Liver (tissue), 9 donors: ENCODE data around the gene RNLS. TPM values are rescaled to one million over a fixed set of nuclear protein-coding genes. Genes with fewer than 3 reads are reported as not detected.

Source experiments
- DNase-seq: peaks from one replicate; pipeline ENCODE4 v3.0.0-alpha.2; 2017; ENCODE audit warnings: low spot score
- H3K27ac ChIP-seq, 2 donors: one replicate each; pipeline ENCODE4 v1.7.0; 2013; ENCODE audit warnings: inconsistent platforms in 2 of 2, low read length in 2 of 2, control low read depth in 1 of 2, low read depth in 1 of 2, mild to moderate bottlenecking in 1 of 2
- H3K27me3 ChIP-seq, 4 donors: one replicate each; pipeline versions ENCODE4 v1.6.1 to v1.7.0; 2013; ENCODE audit warnings: low read length in 3 of 4, inconsistent platforms in 1 of 4, mild to moderate bottlenecking in 1 of 4, moderate library complexity in 1 of 4; ENCODE audit not compliant: control insufficient read depth in 4 of 4, insufficient read depth in 4 of 4
- H3K36me3 ChIP-seq, 4 donors: one replicate each; pipeline versions ENCODE4 v1.6.1 to v1.7.0; 2013; ENCODE audit warnings: low read length in 3 of 4, mild to moderate bottlenecking in 3 of 4, low read depth in 1 of 4, moderate library complexity in 1 of 4; ENCODE audit not compliant: control insufficient read depth in 4 of 4, insufficient read depth in 3 of 4
- H3K4me1 ChIP-seq, 4 donors: one replicate each; pipeline versions ENCODE4 v1.6.1 to v1.7.0; 2013; ENCODE audit warnings: low read length in 3 of 4, mild to moderate bottlenecking in 3 of 4, moderate library complexity in 1 of 4; ENCODE audit not compliant: control insufficient read depth in 4 of 4, insufficient read depth in 4 of 4
- H3K4me3 ChIP-seq, 3 donors: one replicate each; pipeline versions ENCODE4 v1.6.1 to v1.7.0; 2013; ENCODE audit warnings: low read length in 3 of 3, control low read depth in 1 of 3, low read depth in 1 of 3, mild to moderate bottlenecking in 1 of 3
- H3K9ac ChIP-seq, 2 donors: one replicate each; pipeline ENCODE4 v1.7.0; 2013; ENCODE audit warnings: low read length in 2 of 2, mild to moderate bottlenecking in 2 of 2, moderate library complexity in 2 of 2, control low read depth in 1 of 2, low read depth in 1 of 2
- H3K9me3 ChIP-seq, 4 donors: one replicate each; pipeline versions ENCODE4 v1.6.1 to v1.7.0; 2013; ENCODE audit warnings: low read length in 3 of 4; ENCODE audit not compliant: control insufficient read depth in 4 of 4
- EGR1 ChIP-seq, 2 donors: IDR thresholded peaks; 2 replicates each; pipeline ENCODE4 v1.6.1; 2016 to 2018; ENCODE audit warnings: antibody characterized with exemption in 2 of 2, low read depth in 2 of 2
- FOXA1 ChIP-seq: IDR thresholded peaks from 2 replicates; pipeline ENCODE4 v1.6.1; 2016; ENCODE audit warnings: antibody characterized with exemption
- FOXA2 ChIP-seq: IDR thresholded peaks from 2 replicates; pipeline ENCODE4 v1.6.1; 2016; ENCODE audit warnings: antibody characterized with exemption
- GABPA ChIP-seq, 2 donors: IDR thresholded peaks in 1 of 2; conservative IDR thresholded peaks in 1 of 2; 2 replicates each; pipeline ENCODE4 v1.6.1; 2016; ENCODE audit warnings: antibody characterized with exemption in 2 of 2, mild to moderate bottlenecking in 1 of 2, moderate library complexity in 1 of 2
- HNF4A ChIP-seq, 2 donors: conservative IDR thresholded peaks; 2 replicates each; pipeline ENCODE4 v1.6.1; 2016; ENCODE audit warnings: antibody characterized with exemption in 2 of 2, mild to moderate bottlenecking in 2 of 2
- HNF4G ChIP-seq: IDR thresholded peaks from 2 replicates; pipeline ENCODE4 v1.6.1; 2016; ENCODE audit warnings: antibody characterized with exemption
- JUND ChIP-seq, 2 donors: IDR thresholded peaks; 2 replicates each; pipeline ENCODE4 v1.6.1; 2016; ENCODE audit warnings: antibody characterized with exemption in 2 of 2
- NR2F2 ChIP-seq: IDR thresholded peaks from 2 replicates; pipeline ENCODE4 v1.6.1; 2016; ENCODE audit warnings: antibody characterized with exemption
- RAD21 ChIP-seq, 2 donors: IDR thresholded peaks; 2 replicates each; pipeline ENCODE4 v1.6.1; 2016; ENCODE audit warnings: antibody characterized with exemption in 2 of 2, mild to moderate bottlenecking in 2 of 2
- RXRA ChIP-seq, 2 donors: IDR thresholded peaks; 2 replicates each; pipeline ENCODE4 v1.6.1; 2017 to 2018; ENCODE audit warnings: antibody characterized with exemption in 2 of 2, mild to moderate bottlenecking in 1 of 2
- SP1 ChIP-seq: IDR thresholded peaks from 2 replicates; pipeline ENCODE4 v1.6.1; 2018; ENCODE audit warnings: antibody characterized with exemption, mild to moderate bottlenecking
- TAF1 ChIP-seq: conservative IDR thresholded peaks from 2 replicates; pipeline ENCODE4 v1.6.1; 2016; ENCODE audit warnings: antibody characterized with exemption, mild to moderate bottlenecking
- YY1 ChIP-seq: IDR thresholded peaks from 2 replicates; pipeline ENCODE4 v1.6.1; 2016; ENCODE audit warnings: antibody characterized with exemption, mild to moderate bottlenecking
- WGBS: extraction: QIAGEN DNeasy Blood & Tissue Kit; methylation state at CpG from one replicate; pipeline ENCODE4 v1.1.7; 2013; 5-methylcytosine and 5-hydroxymethylcytosine counted together
- polyA plus RNA-seq, 2 donors: library from polyadenylated mRNA; stranded (reverse) in 1 of 2; unstranded in 1 of 2; fragments of 200-250 nt in 1 of 2; fragments of >200 nt in 1 of 2; fragmentation: Nextera tagmentation in 1 of 2; extraction: Ambion mirVana in 1 of 2; gene quantifications; one replicate each; pipeline versions ENCODE4 v1.2.1 to v1.2.3, GENCODE V29; 2013 to 2015
- total RNA-seq, 2 donors: library from RNA; depleted of rRNA; stranded (reverse); fragments of >200 nt; gene quantifications; one replicate each; pipeline ENCODE4 v1.2.3, GENCODE V29; 2014
- TF ChIP-seq, protein P1 (sequence below): IDR thresholded peaks from 2 replicates; pipeline ENCODE4 v1.6.1; 2016; ENCODE audit warnings: antibody characterized with exemption
- TF ChIP-seq, protein P2 (sequence below): IDR thresholded peaks from 2 replicates; pipeline ENCODE4 v1.6.1; 2016; ENCODE audit warnings: antibody characterized with exemption
- TF ChIP-seq, protein P3 (sequence below): fragments of 150-350 bp; IDR thresholded peaks from 2 replicates; pipeline ENCODE4 v1.5.1; 2017; ENCODE audit warnings: improper control_type of control experiment, low read depth, low read length; ENCODE audit not compliant: missing input control
- TF ChIP-seq, protein P4 (sequence below): IDR thresholded peaks from 2 replicates; pipeline ENCODE4 v1.6.1; 2016; ENCODE audit warnings: antibody characterized with exemption
- TF ChIP-seq, protein P5 (sequence below): IDR thresholded peaks from 2 replicates; pipeline ENCODE4 v1.6.1; 2016; ENCODE audit warnings: antibody characterized with exemption, mild to moderate bottlenecking
- donor health status: healthy.
- donor health status: healthy.
- donor health status: healthy.
- donor health status: healthy.
- donor health status: healthy.

Gene RNLS
- total and polyA plus RNA-seq, 4 donors, result 4.1 to 12.4 (median 7.5) TPM

DNA sequence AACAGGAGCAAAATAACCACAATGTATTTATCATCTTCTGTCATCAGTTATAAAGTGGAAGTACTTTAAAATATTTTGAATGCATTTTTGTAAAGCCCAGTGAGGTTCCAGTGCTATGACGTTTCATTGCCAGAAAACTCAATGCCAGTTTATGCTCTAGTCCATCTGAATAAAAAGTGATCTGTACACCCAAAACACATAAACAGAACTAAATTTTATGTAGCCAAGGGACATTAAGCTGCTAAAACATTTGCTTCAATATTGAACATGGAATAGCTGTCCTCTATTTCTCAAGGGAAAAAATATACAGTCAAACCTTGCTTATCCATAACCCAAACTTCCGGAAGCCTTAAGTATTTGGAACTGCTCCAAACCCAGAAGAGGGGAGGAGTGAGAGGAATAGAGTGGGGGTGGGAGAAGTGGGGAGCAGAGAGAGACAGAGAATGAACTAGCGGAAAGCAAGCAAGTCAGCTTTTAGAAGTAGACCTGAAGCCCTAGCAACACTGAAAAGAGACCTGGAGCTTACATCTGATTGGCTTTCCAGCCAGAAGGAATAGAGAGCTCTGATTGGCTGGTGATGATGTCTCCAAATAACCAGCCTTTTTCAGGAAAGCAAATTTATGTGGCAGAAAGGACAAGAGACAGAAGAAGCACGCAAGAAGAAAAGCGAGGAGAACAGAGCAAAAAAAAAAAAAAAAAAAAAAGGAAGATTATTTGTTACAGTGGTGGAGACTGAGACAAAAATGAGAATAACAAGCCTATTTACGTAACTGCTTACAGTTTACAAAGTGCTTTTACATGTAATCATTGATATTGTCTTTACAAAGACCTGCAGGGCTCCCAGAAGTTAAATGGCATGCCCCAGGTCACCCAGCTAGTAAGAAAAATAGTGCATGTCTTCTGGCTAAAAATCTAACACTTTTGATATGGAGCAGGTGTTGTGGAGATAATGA is 196.0 kb downstream of the RNLS start:
- Histone ChIP-seq H3K9ac (peak overlapping the region; percentile 75 to 83), H3K27ac (peak overlapping the region; percentile 68 to 90), H3K4me1 (peaks cover 8 to 51% (median 31%) of the 10 kb centered on the region in 4 donors), H3K4me3 (peak overlapping the region in 2 of 3 donors; percentile 10 to 21), H3K9me3 (no peaks in the 10 kb centered on the region), H3K36me3 (no peaks in the 10 kb centered on the region), H3K27me3 (no peaks in the 10 kb centered on the region)
- 7% methylated on average over 6 of the region's 6 CpGs for WGBS
- TF ChIP-seq EGR1 (IDR thresholded peaks at IDR 0.05; ENCODE audit: low read depth in 2 of 2), result no peak
- TF ChIP-seq SP1, result peak; percentile 69
- TF ChIP-seq YY1, result no peak
- TF ChIP-seq JUND (IDR thresholded peaks at IDR 0.05), result peak in 1 of 2 donors; percentile 29
- peak in 1 of 2 donors; percentile 18 for TF ChIP-seq RXRA (IDR thresholded peaks at IDR 0.05)
- no peak for TF ChIP-seq FOXA1
- no peak for TF ChIP-seq NR2F2
- peak in 1 of 2 donors; percentile 46 for TF ChIP-seq HNF4A (conservative IDR thresholded peaks at IDR 0.05)
- TF ChIP-seq, protein P1, sequence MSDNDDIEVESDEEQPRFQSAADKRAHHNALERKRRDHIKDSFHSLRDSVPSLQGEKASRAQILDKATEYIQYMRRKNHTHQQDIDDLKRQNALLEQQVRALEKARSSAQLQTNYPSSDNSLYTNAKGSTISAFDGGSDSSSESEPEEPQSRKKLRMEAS, result peak; percentile 16
- TF ChIP-seq RAD21 (IDR thresholded peaks at IDR 0.05), result peak in 1 of 2 donors; percentile 49
- TF ChIP-seq, protein P2, sequence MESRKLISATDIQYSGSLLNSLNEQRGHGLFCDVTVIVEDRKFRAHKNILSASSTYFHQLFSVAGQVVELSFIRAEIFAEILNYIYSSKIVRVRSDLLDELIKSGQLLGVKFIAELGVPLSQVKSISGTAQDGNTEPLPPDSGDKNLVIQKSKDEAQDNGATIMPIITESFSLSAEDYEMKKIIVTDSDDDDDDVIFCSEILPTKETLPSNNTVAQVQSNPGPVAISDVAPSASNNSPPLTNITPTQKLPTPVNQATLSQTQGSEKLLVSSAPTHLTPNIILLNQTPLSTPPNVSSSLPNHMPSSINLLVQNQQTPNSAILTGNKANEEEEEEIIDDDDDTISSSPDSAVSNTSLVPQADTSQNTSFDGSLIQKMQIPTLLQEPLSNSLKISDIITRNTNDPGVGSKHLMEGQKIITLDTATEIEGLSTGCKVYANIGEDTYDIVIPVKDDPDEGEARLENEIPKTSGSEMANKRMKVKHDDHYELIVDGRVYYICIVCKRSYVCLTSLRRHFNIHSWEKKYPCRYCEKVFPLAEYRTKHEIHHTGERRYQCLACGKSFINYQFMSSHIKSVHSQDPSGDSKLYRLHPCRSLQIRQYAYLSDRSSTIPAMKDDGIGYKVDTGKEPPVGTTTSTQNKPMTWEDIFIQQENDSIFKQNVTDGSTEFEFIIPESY, result no peak
- TF ChIP-seq, protein P3, sequence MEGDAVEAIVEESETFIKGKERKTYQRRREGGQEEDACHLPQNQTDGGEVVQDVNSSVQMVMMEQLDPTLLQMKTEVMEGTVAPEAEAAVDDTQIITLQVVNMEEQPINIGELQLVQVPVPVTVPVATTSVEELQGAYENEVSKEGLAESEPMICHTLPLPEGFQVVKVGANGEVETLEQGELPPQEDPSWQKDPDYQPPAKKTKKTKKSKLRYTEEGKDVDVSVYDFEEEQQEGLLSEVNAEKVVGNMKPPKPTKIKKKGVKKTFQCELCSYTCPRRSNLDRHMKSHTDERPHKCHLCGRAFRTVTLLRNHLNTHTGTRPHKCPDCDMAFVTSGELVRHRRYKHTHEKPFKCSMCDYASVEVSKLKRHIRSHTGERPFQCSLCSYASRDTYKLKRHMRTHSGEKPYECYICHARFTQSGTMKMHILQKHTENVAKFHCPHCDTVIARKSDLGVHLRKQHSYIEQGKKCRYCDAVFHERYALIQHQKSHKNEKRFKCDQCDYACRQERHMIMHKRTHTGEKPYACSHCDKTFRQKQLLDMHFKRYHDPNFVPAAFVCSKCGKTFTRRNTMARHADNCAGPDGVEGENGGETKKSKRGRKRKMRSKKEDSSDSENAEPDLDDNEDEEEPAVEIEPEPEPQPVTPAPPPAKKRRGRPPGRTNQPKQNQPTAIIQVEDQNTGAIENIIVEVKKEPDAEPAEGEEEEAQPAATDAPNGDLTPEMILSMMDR, result no peak
- no peak for TF ChIP-seq HNF4G
- TF ChIP-seq GABPA (IDR thresholded peaks at IDR 0.05 in 1 of 2, conservative IDR thresholded peaks at IDR 0.05 in 1 of 2), result no peak
- TF ChIP-seq, protein P4, sequence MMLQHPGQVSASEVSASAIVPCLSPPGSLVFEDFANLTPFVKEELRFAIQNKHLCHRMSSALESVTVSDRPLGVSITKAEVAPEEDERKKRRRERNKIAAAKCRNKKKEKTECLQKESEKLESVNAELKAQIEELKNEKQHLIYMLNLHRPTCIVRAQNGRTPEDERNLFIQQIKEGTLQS, result no peak
- no peak for TF ChIP-seq FOXA2
- TF ChIP-seq, protein P5, sequence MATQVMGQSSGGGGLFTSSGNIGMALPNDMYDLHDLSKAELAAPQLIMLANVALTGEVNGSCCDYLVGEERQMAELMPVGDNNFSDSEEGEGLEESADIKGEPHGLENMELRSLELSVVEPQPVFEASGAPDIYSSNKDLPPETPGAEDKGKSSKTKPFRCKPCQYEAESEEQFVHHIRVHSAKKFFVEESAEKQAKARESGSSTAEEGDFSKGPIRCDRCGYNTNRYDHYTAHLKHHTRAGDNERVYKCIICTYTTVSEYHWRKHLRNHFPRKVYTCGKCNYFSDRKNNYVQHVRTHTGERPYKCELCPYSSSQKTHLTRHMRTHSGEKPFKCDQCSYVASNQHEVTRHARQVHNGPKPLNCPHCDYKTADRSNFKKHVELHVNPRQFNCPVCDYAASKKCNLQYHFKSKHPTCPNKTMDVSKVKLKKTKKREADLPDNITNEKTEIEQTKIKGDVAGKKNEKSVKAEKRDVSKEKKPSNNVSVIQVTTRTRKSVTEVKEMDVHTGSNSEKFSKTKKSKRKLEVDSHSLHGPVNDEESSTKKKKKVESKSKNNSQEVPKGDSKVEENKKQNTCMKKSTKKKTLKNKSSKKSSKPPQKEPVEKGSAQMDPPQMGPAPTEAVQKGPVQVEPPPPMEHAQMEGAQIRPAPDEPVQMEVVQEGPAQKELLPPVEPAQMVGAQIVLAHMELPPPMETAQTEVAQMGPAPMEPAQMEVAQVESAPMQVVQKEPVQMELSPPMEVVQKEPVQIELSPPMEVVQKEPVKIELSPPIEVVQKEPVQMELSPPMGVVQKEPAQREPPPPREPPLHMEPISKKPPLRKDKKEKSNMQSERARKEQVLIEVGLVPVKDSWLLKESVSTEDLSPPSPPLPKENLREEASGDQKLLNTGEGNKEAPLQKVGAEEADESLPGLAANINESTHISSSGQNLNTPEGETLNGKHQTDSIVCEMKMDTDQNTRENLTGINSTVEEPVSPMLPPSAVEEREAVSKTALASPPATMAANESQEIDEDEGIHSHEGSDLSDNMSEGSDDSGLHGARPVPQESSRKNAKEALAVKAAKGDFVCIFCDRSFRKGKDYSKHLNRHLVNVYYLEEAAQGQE, result peak; percentile 91
- peak; percentile 80 for TF ChIP-seq TAF1
- DNase-seq, result no peak
